ENCODE results near the gene LMBRD1. TPM values are rescaled to one million over a fixed set of nuclear protein-coding genes. Genes with fewer than 3 reads are reported as not detected.

Gene LMBRD1
- total and polyA plus RNA-seq, 2 of the 4 experiments (the other 2 are of a cell fraction), result 3.9 to 8.7 TPM

DNA sequence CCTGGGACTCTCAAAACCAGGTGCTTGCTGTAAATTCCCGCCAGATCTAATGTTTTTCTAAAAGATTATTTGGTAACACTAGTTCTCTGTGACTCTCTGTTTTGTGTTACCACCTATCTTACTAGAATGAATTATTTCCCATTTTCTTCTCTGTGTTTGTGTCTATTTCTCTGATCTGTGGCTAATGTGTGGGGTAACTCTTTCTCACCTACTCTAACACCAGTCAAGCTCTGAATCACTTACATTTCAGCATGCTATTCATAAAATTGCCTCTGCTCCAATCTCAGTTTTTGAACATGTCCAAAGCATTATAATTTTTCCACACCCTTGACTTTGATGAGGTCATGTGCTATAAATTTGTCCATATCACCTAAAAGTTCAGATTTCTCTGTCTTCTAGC, 46.4 kb upstream of the LMBRD1 start:
- no peak overlapping the region for H2AK5ac ChIP-seq (ENCODE audit: low read depth, low read length)
- no peak overlapping the region for H3K4ac ChIP-seq (ENCODE audit: low read depth, low read length)
- no peak overlapping the region for H2AK9ac ChIP-seq (replicated peaks; ENCODE audit: low read depth, low read length, poor library complexity)
- DNase-seq (no peak), ATAC-seq (ENCODE audit: low read depth) (no peak)
- no peaks in the 10 kb centered on the region for H3K9me3 ChIP-seq (ENCODE audit: control insufficient read depth, insufficient read depth, low read length)
- H3K9ac ChIP-seq (ENCODE audit: low read depth, low read length), result no peak overlapping the region
- in situ Hi-C loops (cut with MboI; ENCODE audit: low sequenced_read_pairs) (loop anchor here (25.0 kb wide), 1 partner anchor 269 kb away; no protein-coding TSS in a partner anchor), dilution Hi-C loops (cut with HindIII; ENCODE audit: low sequenced_read_pairs, unreplicated experiment) (no loop called here), intact Hi-C loops (cut with micrococcal nuclease) (no loop called here)
- no peaks in the 10 kb centered on the region for H3K27me3 ChIP-seq (ENCODE audit: control insufficient read depth, insufficient read depth, low read length)
- H3K9me1 ChIP-seq (ENCODE audit: insufficient read depth, low read length), result no peaks in the 10 kb centered on the region
- TF ChIP-seq RAD21 (IDR thresholded peaks at IDR 0.05; ENCODE audit: low read length) (no peak), POLR2A (IDR thresholded peaks at IDR 0.05; ENCODE audit: low read depth, low read length) (no peak)
- H3K23ac ChIP-seq (ENCODE audit: low read depth, low read length), result no peak overlapping the region
- no peak overlapping the region for H3K18ac ChIP-seq (ENCODE audit: low read depth, low read length)
- no peaks in the 10 kb centered on the region for H3K36me3 ChIP-seq (ENCODE audit: control insufficient read depth, insufficient read depth, low read length)
- H4K8ac ChIP-seq (ENCODE audit: low read depth in 2 of 2, low read length in 2 of 2), result no peak overlapping the region
- H4K91ac ChIP-seq (ENCODE audit: insufficient read depth, low read depth, low read length), result no peak overlapping the region
- no peak overlapping the region for H3K56ac ChIP-seq (ENCODE audit: extremely low read depth, insufficient read depth, low read length)
- BruUV-seq (replicated peaks), result no TSS peak
- no peak overlapping the region for H2BK20ac ChIP-seq (ENCODE audit: low read depth, low read length)
- H2BK5ac ChIP-seq (ENCODE audit: low read depth, low read length, poor library complexity, severe bottlenecking), result no peak overlapping the region
- no peak overlapping the region for H2BK120ac ChIP-seq (ENCODE audit: low read depth, low read length)
- H3K14ac ChIP-seq (replicated peaks; ENCODE audit: low read depth, low read length), result no peak overlapping the region
- H2BK15ac ChIP-seq (ENCODE audit: low read depth, low read length), result no peak overlapping the region
- POLR2A ChIA-PET (ENCODE audit: unreplicated experiment), result no interaction called here
- WGBS, 2 experiments (ENCODE audit: extremely low coverage in 2 of 2, insufficient read length in 1 of 2), result no CpG with 5 or more reads among the region's 1 CpG
- no peak overlapping the region for H4K5ac ChIP-seq (ENCODE audit: low read depth, low read length)
- no peaks in the 10 kb centered on the region for H3K4me1 ChIP-seq (ENCODE audit: control insufficient read depth, insufficient read depth, low read length)
- no peak overlapping the region for H3K27ac ChIP-seq (ENCODE audit: insufficient read depth, low read length)
- no peak overlapping the region for H3K4me3 ChIP-seq (ENCODE audit: insufficient read depth, low read depth, low read length)
- no peak overlapping the region for H3K4me2 ChIP-seq (ENCODE audit: low read depth, low read length)
- no peak overlapping the region for H2AFZ ChIP-seq (replicated peaks; ENCODE audit: low read length, poor library complexity)
- no peaks in the 10 kb centered on the region for H4K20me1 ChIP-seq (ENCODE audit: insufficient read depth, low read length)
- CTCF ChIA-PET, result interaction anchor here (0.6 kb wide), 1 partner anchor 29 kb away, joined by 8 read pairs; no protein-coding TSS in a partner anchor
- no peaks in the 10 kb centered on the region for H3K79me1 ChIP-seq (ENCODE audit: low read depth in 1 of 2, low read length in 2 of 2)
